Measurements from ENCODE around the gene PPP6R2. TPM values are rescaled to one million over a fixed set of nuclear protein-coding genes. Genes with fewer than 3 reads are reported as not detected.

The PPP6R2 gene
- total and polyA plus RNA-seq, 2 donors (not counting 1 experiment from before 2014, with no cell fraction given): 19.7 to 44.4 TPM

- no peak overlapping the region for H2AFZ ChIP-seq (ENCODE audit: low read length)
- H3K4me1 ChIP-seq (ENCODE audit: control insufficient read depth, extremely low read depth, insufficient read depth, low read length): peaks cover 16% of the 10 kb centered on the region
- H3K4me2 ChIP-seq (ENCODE audit: extremely low read depth, insufficient read depth, low read length): peak overlapping the region; percentile 96
- H3K79me2 ChIP-seq (ENCODE audit: control insufficient read depth, insufficient read depth, low read length): peaks cover 55% of the 10 kb centered on the region
- H3K9ac ChIP-seq (ENCODE audit: insufficient read depth, low read length): no peak overlapping the region
- H3K4me3 ChIP-seq (replicated peaks in 1 of 4; ENCODE audit: control extremely low read depth in 1 of 4, insufficient read depth in 1 of 4, low read depth in 3 of 4, low read length in 4 of 4): peak overlapping the region in 2 of 4 experiments; percentile 63 to 73
- H3K36me3 ChIP-seq (ENCODE audit: control insufficient read depth, insufficient read depth, low read length): peaks cover 2% of the 10 kb centered on the region
- DNase-seq (ENCODE audit: low read depth in 2 of 2): no peak
- H4K20me1 ChIP-seq (ENCODE audit: control insufficient read depth, extremely low read depth, insufficient read depth, low read length): peaks cover 3% of the 10 kb centered on the region
- no peaks in the 10 kb centered on the region for H3K9me3 ChIP-seq (ENCODE audit: control insufficient read depth, insufficient read depth, low read depth, low read length)
- H3K27me3 ChIP-seq (ENCODE audit: control insufficient read depth, insufficient read depth, low read length): no peaks in the 10 kb centered on the region
- TF ChIP-seq CTCF (conservative IDR thresholded peaks at IDR 0.05 in 1 of 2, IDR thresholded peaks at IDR 0.05 in 1 of 2; ENCODE audit: low read depth in 1 of 2, low read length in 2 of 2) (peak in 1 of 2 donors; percentile 25), EZH2 (IDR thresholded peaks at IDR 0.05; ENCODE audit: low read length, missing control alignments) (no peak)
- no peak overlapping the region for H3K27ac ChIP-seq (ENCODE audit: insufficient read depth, low read length)
Measured at GRCh38 chr22:50473088-50473487, 130.0 kb downstream of the PPP6R2 start.

- peak overlapping the region; percentile 71 for H3K9ac ChIP-seq (ENCODE audit: insufficient read depth, low read length)
Measured at GRCh38 chr22:50473855-50474671, 130.9 kb downstream of the PPP6R2 start.

More at GRCh38 chr22:50473855-50474671, 130.9 kb downstream of the PPP6R2 start:
- Histone ChIP-seq H3K79me2 (ENCODE audit: control insufficient read depth, insufficient read depth, low read length) (peaks cover 49% of the 10 kb centered on the region), H3K27ac (ENCODE audit: insufficient read depth, low read length) (peak overlapping the region; percentile 71), H3K9me3 (ENCODE audit: control insufficient read depth, insufficient read depth, low read depth, low read length) (no peaks in the 10 kb centered on the region), H3K4me1 (ENCODE audit: control insufficient read depth, extremely low read depth, insufficient read depth, low read length) (peaks cover 16% of the 10 kb centered on the region), H3K27me3 (ENCODE audit: control insufficient read depth, insufficient read depth, low read length) (peaks cover 3% of the 10 kb centered on the region), H4K20me1 (ENCODE audit: control insufficient read depth, extremely low read depth, insufficient read depth, low read length) (peaks cover 3% of the 10 kb centered on the region), H3K4me3 (replicated peaks in 1 of 4; ENCODE audit: control extremely low read depth in 1 of 4, insufficient read depth in 1 of 4, low read depth in 3 of 4, low read length in 4 of 4) (peak overlapping the region; percentile 63 to 73 (median 72)), H3K36me3 (ENCODE audit: control insufficient read depth, insufficient read depth, low read length) (peaks cover 2% of the 10 kb centered on the region), H2AFZ (ENCODE audit: low read length) (no peak overlapping the region), H3K4me2 (ENCODE audit: extremely low read depth, insufficient read depth, low read length) (peak overlapping the region; percentile 96)
- TF ChIP-seq EZH2 (IDR thresholded peaks at IDR 0.05; ENCODE audit: low read length, missing control alignments) (no peak), CTCF (conservative IDR thresholded peaks at IDR 0.05 in 1 of 2, IDR thresholded peaks at IDR 0.05 in 1 of 2; ENCODE audit: low read depth in 1 of 2, low read length in 2 of 2) (no peak)
- DNase-seq (ENCODE audit: low read depth in 2 of 2): peak; percentile 55 to 60
